Measurements from ENCODE around the gene TMOD2. TPM values are rescaled to one million over a fixed set of nuclear protein-coding genes. Genes with fewer than 3 reads are reported as not detected.

Gene TMOD2
- total RNA-seq, 1 donor from 2014 or later: 14.6 TPM

- H3K4me1 Mint-ChIP-seq: peaks cover 13% of the 10 kb centered on the region
- no peak for TF ChIP-seq CTCF (IDR thresholded peaks at IDR 0.05)
- H3K36me3 Mint-ChIP-seq (ENCODE audit: low read depth): peaks cover 26% of the 10 kb centered on the region
- no peaks in the 10 kb centered on the region for H3K9me3 Mint-ChIP-seq
- H3K27ac Mint-ChIP-seq: no peak overlapping the region
- intact Hi-C loops (cut with micrococcal nuclease): no loop called here
- ATAC-seq (ENCODE audit: low read depth): no peak
- no peaks in the 10 kb centered on the region for H3K27me3 Mint-ChIP-seq
- POLR2A ChIA-PET: no interaction called here
- CTCF ChIA-PET: interaction anchor here (2.3 kb wide), 1 partner anchor 11 kb away, joined by 11 read pairs; no protein-coding TSS in a partner anchor
- DNase-seq: no peak
- H3K4me3 Mint-ChIP-seq: no peak overlapping the region
Measured at GRCh38 chr15:51765751-51766150, 14.4 kb downstream of the TMOD2 start.

GRCh38 chr15:51766341-51766740 is 14.9 kb downstream of the TMOD2 start:
- no peak for TF ChIP-seq CTCF (IDR thresholded peaks at IDR 0.05)
- Mint-ChIP-seq H3K9me3 (no peaks in the 10 kb centered on the region), H3K27ac (no peak overlapping the region)

GRCh38 chr15:51768018-51768417 is 16.6 kb downstream of the TMOD2 start:
- ChIA-PET CTCF (interaction anchor here (1.7 to 2.3 kb wide), 3 partner anchors 9 to 118 kb away, joined by 5 to 14 read pairs (median 13); no protein-coding TSS in a partner anchor), POLR2A (interaction anchor here (1.0 to 1.4 kb wide), 3 partner anchors 31 to 36 kb away, joined by 3 to 11 read pairs (median 7); partner anchors contain the start of gene LYSMD2)
- Mint-ChIP-seq H3K4me1 (peaks cover 10% of the 10 kb centered on the region), H3K27ac (peak overlapping the region; percentile 77), H3K4me3 (no peak overlapping the region), H3K9me3 (no peaks in the 10 kb centered on the region), H3K36me3 (ENCODE audit: low read depth) (peaks cover 41% of the 10 kb centered on the region), H3K27me3 (no peaks in the 10 kb centered on the region)
- ATAC-seq (ENCODE audit: low read depth) (peak; percentile 58), DNase-seq (no peak)
- intact Hi-C loops (cut with micrococcal nuclease): no loop called here
- TF ChIP-seq CTCF (IDR thresholded peaks at IDR 0.05): no peak

More at GRCh38 chr15:51766341-51766740, 14.9 kb downstream of the TMOD2 start:
- Mint-ChIP-seq H3K4me1 (peaks cover 10% of the 10 kb centered on the region), H3K27me3 (no peaks in the 10 kb centered on the region), H3K36me3 (ENCODE audit: low read depth) (peaks cover 29% of the 10 kb centered on the region), H3K4me3 (no peak overlapping the region)
- no peak for ATAC-seq (ENCODE audit: low read depth)
- no peak for DNase-seq
- ChIA-PET CTCF (interaction anchor here (2.0 to 2.3 kb wide), 3 partner anchors 8 to 116 kb away, joined by 5 to 14 read pairs (median 11); no protein-coding TSS in a partner anchor), POLR2A (no interaction called here)
- intact Hi-C loops (cut with micrococcal nuclease): no loop called here

- intact Hi-C loops (cut with micrococcal nuclease): no loop called here
- ATAC-seq (ENCODE audit: low read depth) (no peak), DNase-seq (no peak)
- no peaks in the 10 kb centered on the region for H3K27me3 Mint-ChIP-seq
- peaks cover 55% of the 10 kb centered on the region for H3K36me3 Mint-ChIP-seq (ENCODE audit: low read depth)
- no peak overlapping the region for H3K27ac Mint-ChIP-seq
- TF ChIP-seq CTCF (IDR thresholded peaks at IDR 0.05): no peak
- POLR2A ChIA-PET: no interaction called here
- peaks cover 10% of the 10 kb centered on the region for H3K4me1 Mint-ChIP-seq
- CTCF ChIA-PET: interaction anchor here (1.0 to 1.2 kb wide), 2 partner anchors 118 to 121 kb away, joined by 3 to 7 read pairs; no protein-coding TSS in a partner anchor
- no peaks in the 10 kb centered on the region for H3K9me3 Mint-ChIP-seq
- no peak overlapping the region for H3K4me3 Mint-ChIP-seq
Measured at GRCh38 chr15:51770902-51771301, 19.5 kb downstream of the TMOD2 start.

- ATAC-seq (ENCODE audit: low read depth) (no peak), DNase-seq (no peak)
- no peaks in the 10 kb centered on the region for H3K27me3 Mint-ChIP-seq
- POLR2A ChIA-PET: interaction anchor here (1.0 to 1.3 kb wide), 2 partner anchors 35 to 36 kb away, joined by 3 read pairs; partner anchors contain the start of gene LYSMD2
- H3K4me3 Mint-ChIP-seq: no peak overlapping the region
- no peak for TF ChIP-seq CTCF (IDR thresholded peaks at IDR 0.05)
- peaks cover 54% of the 10 kb centered on the region for H3K36me3 Mint-ChIP-seq (ENCODE audit: low read depth)
- H3K4me1 Mint-ChIP-seq: peaks cover 15% of the 10 kb centered on the region
- no peaks in the 10 kb centered on the region for H3K9me3 Mint-ChIP-seq
- H3K27ac Mint-ChIP-seq: no peak overlapping the region
- intact Hi-C loops (cut with micrococcal nuclease): no loop called here
- CTCF ChIA-PET: interaction anchor here (6.2 kb wide), 1 partner anchor 123 kb away, joined by 348 read pairs; no protein-coding TSS in a partner anchor
Measured at GRCh38 chr15:51771773-51772172, 20.4 kb downstream of the TMOD2 start.

Measured in activated B cell treated with CpG ODN at 0.5 μM for 24 hours (primary cell).